ENCODE measurements around the gene KDM4C. TPM values are rescaled to one million over a fixed set of nuclear protein-coding genes. Genes with fewer than 3 reads are reported as not detected.

The KDM4C gene
- total and polyA plus RNA-seq, 2 of the 13 experiments (the other 11 are each of a cell fraction or from before 2014, with no cell fraction given), result 19.4 to 23.6 TPM

DNA sequence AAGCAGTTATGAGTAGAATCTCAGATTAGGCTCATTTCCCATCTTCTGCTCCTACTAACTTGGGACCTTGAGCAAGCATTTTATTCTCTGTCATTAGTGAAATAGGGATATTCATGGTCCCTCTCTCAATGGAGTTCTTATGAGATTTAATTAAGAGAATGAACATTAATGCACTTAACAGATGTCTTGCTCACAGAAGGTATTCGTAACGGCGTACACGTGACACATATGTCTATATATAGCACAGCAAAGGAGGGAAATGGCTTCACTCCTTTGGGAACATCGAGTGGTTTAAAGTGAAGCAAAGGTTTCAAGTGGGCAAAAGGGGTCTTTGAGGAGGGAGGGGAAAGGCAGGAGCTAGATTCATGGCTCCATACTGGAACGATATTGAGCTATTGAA lies 24.6 kb downstream of the KDM4C start:
- Histone ChIP-seq H2AFZ (ENCODE audit: low read length) (no peak overlapping the region), H4K20me1 (ENCODE audit: insufficient read depth, low read length) (no peaks in the 10 kb centered on the region), H3K4me2 (ENCODE audit: low read depth, low read length) (no peak overlapping the region), H3K36me3 (replicated peaks in 1 of 2; ENCODE audit: control insufficient read depth in 1 of 2, insufficient read depth in 2 of 2, low read length in 2 of 2) (no peaks in the 10 kb centered on the region), H3K4me1 (ENCODE audit: insufficient read depth, low read length) (peaks cover 100% of the 10 kb centered on the region), H3K4me3 (replicated peaks in 1 of 3; ENCODE audit: insufficient read depth in 1 of 3, low read depth in 2 of 3, low read length in 3 of 3) (no peak overlapping the region), H3K9ac (ENCODE audit: insufficient read depth, low read depth, low read length) (no peak overlapping the region), H3K9me3 (ENCODE audit: low read length) (no peaks in the 10 kb centered on the region), H3K27ac (ENCODE audit: extremely low read length, insufficient read depth, low read length) (no peak overlapping the region), H3K27me3 (ENCODE audit: control insufficient read depth in 1 of 2, insufficient read depth in 2 of 2, low read length in 2 of 2) (no peaks in the 10 kb centered on the region), H3K79me2 (ENCODE audit: insufficient read depth, low read length) (peaks cover 89% of the 10 kb centered on the region)
- no peak for ATAC-seq
- no peak for FAIRE-seq
- no peak for TF ChIP-seq ZNF720 (CRISPR knock-in tag; IDR thresholded peaks at IDR 0.05)
- no peak for TF ChIP-seq CBFB (CRISPR knock-in tag; IDR thresholded peaks at IDR 0.05)
- TF ChIP-seq, protein P1, sequence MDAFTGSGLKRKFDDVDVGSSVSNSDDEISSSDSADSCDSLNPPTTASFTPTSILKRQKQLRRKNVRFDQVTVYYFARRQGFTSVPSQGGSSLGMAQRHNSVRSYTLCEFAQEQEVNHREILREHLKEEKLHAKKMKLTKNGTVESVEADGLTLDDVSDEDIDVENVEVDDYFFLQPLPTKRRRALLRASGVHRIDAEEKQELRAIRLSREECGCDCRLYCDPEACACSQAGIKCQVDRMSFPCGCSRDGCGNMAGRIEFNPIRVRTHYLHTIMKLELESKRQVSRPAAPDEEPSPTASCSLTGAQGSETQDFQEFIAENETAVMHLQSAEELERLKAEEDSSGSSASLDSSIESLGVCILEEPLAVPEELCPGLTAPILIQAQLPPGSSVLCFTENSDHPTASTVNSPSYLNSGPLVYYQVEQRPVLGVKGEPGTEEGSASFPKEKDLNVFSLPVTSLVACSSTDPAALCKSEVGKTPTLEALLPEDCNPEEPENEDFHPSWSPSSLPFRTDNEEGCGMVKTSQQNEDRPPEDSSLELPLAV (CRISPR knock-in tag; conservative IDR thresholded peaks at IDR 0.05; ENCODE audit: low read depth), result no peak
- no peak for TF ChIP-seq ZFP41 (CRISPR knock-in tag; IDR thresholded peaks at IDR 0.05; ENCODE audit: borderline replicate concordance)
- TF ChIP-seq MED13 (CRISPR knock-in tag; IDR thresholded peaks at IDR 0.05), result no peak
- no peak for TF ChIP-seq ZNF619 (CRISPR knock-in tag; IDR thresholded peaks at IDR 0.05)
- no TSS peak for BruUV-seq (replicated peaks)
- no peak for DNase-seq (ENCODE audit: low spot score)
- CTCF ChIA-PET (ENCODE audit: low intra/inter-chr PET ratio, low total read pairs), result no interaction called here
- in situ Hi-C loops (cut with HindIII; ENCODE audit: extremely low pct_ligation_motif_present, low pct_unique_long_range_greater_than_20kb) (no loop called here), intact Hi-C loops (cut with micrococcal nuclease; ENCODE audit: unreplicated experiment) (no loop called here)
- POLR2A ChIA-PET, result interaction anchor here (11.2 kb wide), 1 partner anchor 25 kb away, joined by 130 read pairs; the partner anchor contains the start of gene KDM4C
- WGBS (ENCODE audit: low lambda C conversion rate), result 98% methylated on average over 6 of the region's 6 CpGs

DNA sequence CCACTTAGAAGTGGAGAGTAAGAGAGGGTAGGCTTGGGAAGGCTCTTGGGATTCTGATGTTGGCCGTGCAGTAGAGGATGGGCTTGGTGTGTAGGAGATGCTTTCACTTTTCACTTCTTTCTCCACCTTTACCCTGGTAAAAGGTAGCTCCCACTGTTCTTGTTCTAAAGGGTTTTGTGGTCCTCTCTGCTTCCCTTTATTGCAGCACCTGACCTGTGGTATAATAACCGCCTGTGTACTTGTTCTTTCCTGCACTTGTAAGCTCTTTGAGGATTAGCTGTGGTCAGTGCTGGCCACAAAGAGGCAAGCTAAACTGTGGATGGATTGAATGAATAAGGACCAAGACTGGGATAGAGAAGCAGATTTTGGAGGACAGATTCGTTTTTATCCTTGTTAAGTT lies 25.2 kb downstream of the KDM4C start:
- ChIA-PET CTCF (ENCODE audit: low intra/inter-chr PET ratio, low total read pairs) (no interaction called here), POLR2A (interaction anchor here (11.2 kb wide), 1 partner anchor 25 kb away, joined by 130 read pairs; the partner anchor contains the start of gene KDM4C)
- in situ Hi-C loops (cut with HindIII; ENCODE audit: extremely low pct_ligation_motif_present, low pct_unique_long_range_greater_than_20kb) (no loop called here), intact Hi-C loops (cut with micrococcal nuclease; ENCODE audit: unreplicated experiment) (no loop called here)
- no peak overlapping the region for H3K9ac ChIP-seq (ENCODE audit: insufficient read depth, low read depth, low read length)
- no peaks in the 10 kb centered on the region for H4K20me1 ChIP-seq (ENCODE audit: insufficient read depth, low read length)
- WGBS (ENCODE audit: low lambda C conversion rate), result 92% methylated on average over 3 of the region's 3 CpGs
- no peak overlapping the region for H3K4me3 ChIP-seq (replicated peaks in 1 of 3; ENCODE audit: insufficient read depth in 1 of 3, low read depth in 2 of 3, low read length in 3 of 3)
- no peaks in the 10 kb centered on the region for H3K36me3 ChIP-seq (replicated peaks in 1 of 2; ENCODE audit: control insufficient read depth in 1 of 2, insufficient read depth in 2 of 2, low read length in 2 of 2)
- FAIRE-seq (no peak), DNase-seq (ENCODE audit: low spot score) (no peak), ATAC-seq (no peak)
- no TSS peak for BruUV-seq (replicated peaks)
- TF ChIP-seq KAT8 (CRISPR knock-in tag; IDR thresholded peaks at IDR 0.05), result no peak
- peak; percentile 21; the same call in 1 of the 2 replicates for TF ChIP-seq ZNF7 (CRISPR knock-in tag; IDR thresholded peaks at IDR 0.05)
- no peak overlapping the region for H3K27ac ChIP-seq (ENCODE audit: extremely low read length, insufficient read depth, low read length)
- H2AFZ ChIP-seq (ENCODE audit: low read length), result no peak overlapping the region
- no peak overlapping the region for H3K4me2 ChIP-seq (ENCODE audit: low read depth, low read length)
- peaks cover 89% of the 10 kb centered on the region for H3K79me2 ChIP-seq (ENCODE audit: insufficient read depth, low read length)
- no peaks in the 10 kb centered on the region for H3K9me3 ChIP-seq (ENCODE audit: low read length)
- H3K4me1 ChIP-seq (ENCODE audit: insufficient read depth, low read length), result peaks cover 100% of the 10 kb centered on the region
- H3K27me3 ChIP-seq (ENCODE audit: control insufficient read depth in 1 of 2, insufficient read depth in 2 of 2, low read length in 2 of 2), result no peaks in the 10 kb centered on the region
